Hepatocyte (in vitro differentiated cells): ENCODE data around the gene FIS1. TPM values are rescaled to one million over a fixed set of nuclear protein-coding genes. Genes with fewer than 3 reads are reported as not detected.
A peak's percentile ranks its signal among the peaks of the same experiment; 100 is the strongest.

Experiments
- DNase-seq: peaks from one replicate; pipeline ENCODE4 v3.0.0-alpha.2; 2016; ENCODE audit warnings: low spot score
- H2AFZ ChIP-seq: fragments of 200-600 bp; sonication (generic); 2 replicates; pipeline ENCODE4 v1.6.0; 2016; ENCODE audit warnings: antibody characterized with exemption, mild to moderate bottlenecking
- H3K27ac ChIP-seq: fragments of 200-600 bp; sonication (generic); 2 replicates; pipeline ENCODE4 v1.5.1; 2016; ENCODE audit warnings: mild to moderate bottlenecking
- H3K27me3 ChIP-seq: fragments of 200-600 bp; sonication (generic); 2 replicates; pipeline ENCODE4 v1.6.1; 2016
- H3K36me3 ChIP-seq: fragments of 200-600 bp; sonication (generic); replicated peaks from 2 replicates; pipeline ENCODE4 v1.5.1; 2016; ENCODE audit warnings: low read depth; ENCODE audit not compliant: insufficient read depth
- H3K4me1 ChIP-seq: fragments of 200-600 bp; sonication (generic); 2 replicates; pipeline ENCODE4 v1.5.1; 2016; ENCODE audit warnings: mild to moderate bottlenecking, moderate library complexity; ENCODE audit not compliant: insufficient read depth
- H3K4me2 ChIP-seq: fragments of 200-600 bp; sonication (generic); 2 replicates; pipeline ENCODE4 v1.6.0; 2016
- H3K4me3 ChIP-seq: fragments of 200-600 bp; sonication (generic); 2 replicates; pipeline ENCODE4 v1.5.1; 2016; ENCODE audit warnings: mild to moderate bottlenecking
- H3K79me2 ChIP-seq: fragments of 200-600 bp; sonication (generic); 2 replicates; pipeline ENCODE4 v1.6.0; 2017; ENCODE audit warnings: mild to moderate bottlenecking
- H3K9me2 ChIP-seq: fragments of 200-600 bp; sonication (generic); replicated peaks from 2 replicates; pipeline ENCODE4 v1.6.0; 2017; ENCODE audit warnings: mild to moderate bottlenecking; ENCODE audit not compliant: insufficient read depth
- H3K9me3 ChIP-seq: fragments of 200-600 bp; sonication (generic); 2 replicates; pipeline ENCODE4 v1.5.1; 2016; ENCODE audit warnings: low read depth, mild to moderate bottlenecking
- H4K20me1 ChIP-seq: fragments of 200-600 bp; sonication (generic); 2 replicates; pipeline ENCODE4 v1.6.0; 2016; ENCODE audit warnings: mild to moderate bottlenecking; ENCODE audit not compliant: insufficient read depth, poor library complexity, severe bottlenecking
- EZH2 ChIP-seq: fragments of 200-600 bp; sonication (generic); IDR thresholded peaks from 2 replicates; pipeline ENCODE4 v1.6.1; 2016; ENCODE audit warnings: antibody characterized with exemption, mild to moderate bottlenecking, borderline replicate concordance
- EZH2phosphoT487 ChIP-seq: fragments of 200-600 bp; sonication (generic); IDR thresholded peaks from one replicate; pipeline ENCODE4 v1.6.1; 2018; ENCODE audit warnings: antibody characterized with exemption, mild to moderate bottlenecking, low read depth, moderate library complexity; ENCODE audit not compliant: unreplicated experiment, severe bottlenecking
- WGBS: methylation state at CpG from one replicate; pipeline ENCODE4 v1.1.6; 2016; ENCODE audit warnings: low lambda C conversion rate; ENCODE audit errors: missing lambda C conversion rate; 5-methylcytosine and 5-hydroxymethylcytosine counted together
- polyA plus RNA-seq: library from polyadenylated mRNA; unstranded; fragments of >200 nt; fragmentation: Nextera tagmentation; extraction: Ambion mirVana; gene quantifications from 2 replicates; pipeline ENCODE4 v1.2.1, GENCODE V29; 2016
- total RNA-seq: library from RNA; depleted of rRNA; stranded (reverse); fragments of >200 nt; gene quantifications from 2 replicates; pipeline ENCODE4 v1.2.3, GENCODE V29; 2014
- TF ChIP-seq, protein P1 (sequence below): fragments of 200-600 bp; sonication (generic); IDR thresholded peaks from 2 replicates; pipeline ENCODE4 v1.5.1; 2016; ENCODE audit warnings: antibody characterized with exemption, mild to moderate bottlenecking; ENCODE audit not compliant: poor library complexity

Gene FIS1
- total and polyA plus RNA-seq, 2 experiments from 2014 or later = 150 to 193 TPM

DNA sequence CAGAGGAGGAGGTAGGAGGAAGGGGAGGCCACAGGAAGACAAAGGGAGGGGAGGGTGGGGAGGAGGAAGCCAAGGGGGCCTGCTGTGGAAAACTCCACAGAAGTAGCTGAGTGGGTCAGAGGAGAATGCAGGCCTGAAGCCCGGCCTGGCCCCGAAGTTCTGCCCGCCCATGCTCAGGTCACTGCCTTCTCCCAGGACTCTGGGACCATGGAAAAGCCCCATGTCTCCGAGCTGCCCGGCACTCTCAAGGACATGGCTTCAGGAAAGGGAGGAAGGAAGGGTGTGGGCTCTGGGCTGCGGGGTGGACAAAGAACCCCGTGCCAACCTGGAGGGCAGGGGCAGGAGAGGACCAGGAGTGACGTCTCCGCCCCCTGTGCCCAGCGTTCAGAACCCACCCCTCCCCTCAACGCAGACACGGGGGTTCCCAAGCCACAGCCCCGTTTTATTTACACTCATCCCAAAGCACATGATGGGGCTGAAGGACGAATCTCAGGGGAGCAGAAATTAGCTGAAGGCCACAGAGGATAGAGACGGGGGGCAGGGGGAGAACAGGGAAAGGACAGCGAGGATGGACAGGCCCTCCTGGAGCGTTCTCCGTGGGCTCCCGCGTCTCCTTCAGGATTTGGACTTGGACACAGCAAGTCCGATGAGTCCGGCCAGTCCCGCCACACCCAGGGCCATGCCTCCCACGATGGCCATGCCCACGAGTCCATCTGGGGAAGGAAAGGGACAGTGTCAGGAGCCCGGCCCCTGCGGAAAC is 5.5 kb downstream of the FIS1 start:
- Histone ChIP-seq H3K9me2 (no peaks in the 10 kb centered on the region), H3K36me3 (no peaks in the 10 kb centered on the region), H3K27me3 (no peaks in the 10 kb centered on the region), H3K4me3 (no peak overlapping the region), H3K79me2 (peaks cover 31% of the 10 kb centered on the region), H2AFZ (no peak overlapping the region), H3K27ac (peak overlapping the region; percentile 60), H4K20me1 (peaks cover 13% of the 10 kb centered on the region), H3K9me3 (no peaks in the 10 kb centered on the region), H3K4me1 (peaks cover 9% of the 10 kb centered on the region), H3K4me2 (no peak overlapping the region)
- DNase-seq = no peak
- 90% methylated on average over 26 of the region's 27 CpGs for WGBS
- TF ChIP-seq EZH2phosphoT487 (no peak), EZH2 (no peak)
- TF ChIP-seq, protein P1, sequence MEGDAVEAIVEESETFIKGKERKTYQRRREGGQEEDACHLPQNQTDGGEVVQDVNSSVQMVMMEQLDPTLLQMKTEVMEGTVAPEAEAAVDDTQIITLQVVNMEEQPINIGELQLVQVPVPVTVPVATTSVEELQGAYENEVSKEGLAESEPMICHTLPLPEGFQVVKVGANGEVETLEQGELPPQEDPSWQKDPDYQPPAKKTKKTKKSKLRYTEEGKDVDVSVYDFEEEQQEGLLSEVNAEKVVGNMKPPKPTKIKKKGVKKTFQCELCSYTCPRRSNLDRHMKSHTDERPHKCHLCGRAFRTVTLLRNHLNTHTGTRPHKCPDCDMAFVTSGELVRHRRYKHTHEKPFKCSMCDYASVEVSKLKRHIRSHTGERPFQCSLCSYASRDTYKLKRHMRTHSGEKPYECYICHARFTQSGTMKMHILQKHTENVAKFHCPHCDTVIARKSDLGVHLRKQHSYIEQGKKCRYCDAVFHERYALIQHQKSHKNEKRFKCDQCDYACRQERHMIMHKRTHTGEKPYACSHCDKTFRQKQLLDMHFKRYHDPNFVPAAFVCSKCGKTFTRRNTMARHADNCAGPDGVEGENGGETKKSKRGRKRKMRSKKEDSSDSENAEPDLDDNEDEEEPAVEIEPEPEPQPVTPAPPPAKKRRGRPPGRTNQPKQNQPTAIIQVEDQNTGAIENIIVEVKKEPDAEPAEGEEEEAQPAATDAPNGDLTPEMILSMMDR = no peak

DNA sequence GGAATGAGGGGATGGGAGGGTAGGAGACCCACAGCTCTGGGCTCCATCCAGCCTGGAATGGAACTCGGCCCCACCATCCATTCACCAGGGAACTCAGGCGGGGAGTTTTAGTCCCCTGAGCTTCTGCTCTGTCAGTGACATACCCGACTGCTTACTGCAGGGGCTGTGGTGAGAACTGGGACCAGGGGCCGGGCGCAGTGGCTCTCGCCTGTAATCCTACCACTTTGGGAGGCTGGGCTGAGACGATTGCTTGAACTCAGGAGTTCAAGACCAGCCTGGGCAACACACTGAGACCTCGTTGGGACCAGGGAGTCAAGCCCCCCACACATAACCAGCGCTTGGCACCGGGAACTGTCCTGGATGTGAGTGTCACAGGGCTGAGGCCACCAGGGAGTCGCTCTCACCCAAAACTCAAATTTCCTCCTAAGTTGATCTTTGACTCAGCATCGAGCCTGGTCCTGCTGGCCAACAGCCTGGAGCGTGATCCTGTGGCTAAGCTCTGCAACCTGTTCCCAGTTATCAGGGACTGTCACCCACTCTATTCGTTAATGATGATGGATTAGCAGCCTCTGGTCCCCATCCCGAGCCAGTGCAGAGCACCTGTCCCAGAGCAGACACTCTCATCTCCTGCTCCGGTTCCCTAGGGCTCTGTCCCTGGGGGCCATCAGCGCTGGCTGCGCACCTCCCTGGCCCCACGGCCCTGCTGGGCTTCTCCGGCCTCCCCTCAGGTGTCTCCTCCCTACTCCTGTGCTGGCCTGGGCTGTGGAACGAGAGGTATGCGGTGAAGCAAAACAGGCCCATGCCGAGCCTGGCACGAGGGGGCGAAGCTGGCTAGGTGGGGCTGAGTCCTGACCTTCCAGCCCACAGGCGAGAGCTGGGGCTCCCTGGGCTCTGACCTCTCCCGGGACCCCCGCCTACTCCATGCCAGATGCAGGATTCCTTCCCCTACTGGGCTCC is 6.4 kb downstream of the FIS1 start:
- Histone ChIP-seq H3K79me2 (peaks cover 26% of the 10 kb centered on the region), H3K9me3 (no peaks in the 10 kb centered on the region), H4K20me1 (peaks cover 12% of the 10 kb centered on the region), H3K4me2 (no peak overlapping the region), H2AFZ (no peak overlapping the region), H3K36me3 (no peaks in the 10 kb centered on the region), H3K4me3 (no peak overlapping the region), H3K4me1 (peaks cover 3% of the 10 kb centered on the region), H3K27me3 (no peaks in the 10 kb centered on the region), H3K27ac (peak overlapping the region; percentile 60), H3K9me2 (no peaks in the 10 kb centered on the region)
- TF ChIP-seq EZH2phosphoT487 (no peak), EZH2 (no peak)
- TF ChIP-seq, protein P1 = no peak
- DNase-seq = no peak
- WGBS = 70% methylated on average over 28 of the region's 28 CpGs

DNA sequence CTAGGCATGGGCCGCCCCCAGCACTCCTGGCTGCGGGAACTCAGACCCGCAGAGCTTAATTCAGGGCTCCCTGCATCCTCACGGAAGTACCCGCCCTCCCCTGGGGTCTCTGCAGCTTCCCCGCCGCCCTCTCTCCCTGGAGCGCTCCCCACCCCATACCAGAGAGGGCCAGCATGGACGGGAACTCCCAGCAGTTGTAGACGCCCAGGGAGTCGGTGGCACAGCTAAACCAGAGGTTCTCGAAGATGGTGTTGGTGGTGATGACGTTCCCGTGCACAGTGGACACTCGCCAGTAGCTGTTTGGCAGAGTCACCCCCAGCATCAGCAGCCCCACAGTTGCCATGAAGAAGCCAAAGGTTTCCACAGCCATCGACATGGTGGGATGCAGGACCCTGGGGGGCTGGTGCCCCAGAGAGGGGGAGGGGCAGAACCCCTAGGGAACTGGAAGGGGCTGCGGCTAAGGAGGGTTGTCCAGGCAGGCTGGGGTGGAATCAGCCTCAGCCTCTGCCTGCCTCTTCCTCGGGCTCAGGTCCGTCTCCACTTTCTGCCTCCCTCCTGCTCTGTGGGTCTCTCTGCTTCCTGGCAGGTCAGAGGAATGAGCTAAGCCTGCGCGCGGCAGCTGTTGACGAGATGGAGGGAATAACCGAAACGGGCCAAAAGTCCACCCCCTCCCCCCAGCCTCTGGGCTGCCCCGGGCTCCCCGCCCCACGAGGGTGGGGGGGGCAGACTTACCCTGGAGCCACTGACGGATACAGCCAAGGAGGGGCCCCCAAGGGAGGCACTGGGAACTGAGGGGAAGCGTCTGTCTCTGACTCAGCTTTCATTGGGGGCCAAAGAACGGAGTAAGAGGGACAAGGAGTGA is 7.4 kb downstream of the FIS1 start, which contains the start of gene CLDN15:
TSS of gene CLDN15 (minus strand) at position 597 of the 862 bp plus-strand sequence. CDS start at position 376, 221 bp downstream.
- peaks cover 4% of the 10 kb centered on the region for H4K20me1 ChIP-seq
- H3K27me3 ChIP-seq = no peaks in the 10 kb centered on the region
- 85% methylated on average over 23 of the region's 31 CpGs for WGBS
- H3K9me3 ChIP-seq = no peaks in the 10 kb centered on the region
- peaks cover 5% of the 10 kb centered on the region for H3K4me1 ChIP-seq
- DNase-seq = peak; percentile 56
- no peaks in the 10 kb centered on the region for H3K36me3 ChIP-seq
- no peak within 1 kb of the TSS for H3K4me3 ChIP-seq
- H3K79me2 ChIP-seq = peaks cover 16% of the 10 kb centered on the region
- TF ChIP-seq, protein P1 = no peak
- no peak for TF ChIP-seq EZH2phosphoT487
- TF ChIP-seq EZH2 = no peak
- peak within 1 kb of the TSS; percentile 60 for H3K27ac ChIP-seq
- H3K9me2 ChIP-seq = no peaks in the 10 kb centered on the region
- H3K4me2 ChIP-seq = peak within 1 kb of the TSS; percentile 37
- H2AFZ ChIP-seq = no peak within 1 kb of the TSS
